Keratinocyte (primary cell): ENCODE results near the gene TMED7. TPM values are rescaled to one million over a fixed set of nuclear protein-coding genes. Genes with fewer than 3 reads are reported as not detected.

ENCODE experiments used
- DNase-seq: peaks from one replicate; pipeline ENCODE4 v3.0.0-alpha.2; 2011; ENCODE audit warnings: low read depth, missing footprints, low spot score
- FAIRE-seq: peaks from 2 replicates; lab custom pipeline; 2011; peaks lifted over from hg19 to GRCh38; lab: Jason Lieb, UNC
- H2AFZ ChIP-seq: 2 replicates; pipeline ENCODE4 v1.6.0; 2012; ENCODE audit warnings: low read length, control low read depth, inconsistent platforms; ENCODE audit not compliant: control insufficient read depth
- H3K27ac ChIP-seq: 2 replicates; pipeline ENCODE4 v1.5.1; 2011; ENCODE audit warnings: low read length; ENCODE audit not compliant: control insufficient read depth, insufficient read depth
- H3K27me3 ChIP-seq: 3 replicates; pipeline ENCODE4 v1.6.0; 2011; ENCODE audit warnings: low read length; ENCODE audit not compliant: control insufficient read depth, insufficient read depth; ENCODE audit errors: extremely low read depth
- H3K36me3 ChIP-seq, 2 experiments: 2 replicates in 1 of 2; 3 replicates in 1 of 2; pipeline ENCODE4 v1.5.1; 2011; ENCODE audit warnings: low read length in 2 of 2, mild to moderate bottlenecking in 1 of 2; ENCODE audit not compliant: control insufficient read depth in 2 of 2, insufficient read depth in 2 of 2; ENCODE audit errors: extremely low read depth in 1 of 2
- H3K4me1 ChIP-seq: 3 replicates; pipeline ENCODE4 v1.5.1; 2011; ENCODE audit warnings: low read length; ENCODE audit not compliant: control insufficient read depth, insufficient read depth; ENCODE audit errors: extremely low read depth
- H3K4me2 ChIP-seq: 3 replicates; pipeline ENCODE4 v1.6.0; 2011; ENCODE audit warnings: low read depth, low read length; ENCODE audit not compliant: control insufficient read depth, insufficient read depth; ENCODE audit errors: extremely low read depth
- H3K4me3 ChIP-seq, 3 experiments: fragments of 200-600 bp in 1 of 3; sonication (generic) in 1 of 3; 2 replicates in 2 of 3; 3 replicates in 1 of 3; pipeline ENCODE4 v1.5.1; 2011 to 2016; ENCODE audit warnings: low read length in 3 of 3, mild to moderate bottlenecking in 3 of 3, control low read depth in 2 of 3, inconsistent platforms in 1 of 3, low read depth in 1 of 3, mixed read lengths in 1 of 3, mixed run types in 1 of 3, moderate library complexity in 1 of 3; ENCODE audit not compliant: control insufficient read depth in 2 of 3, insufficient read depth in 2 of 3; ENCODE audit errors: extremely low read depth in 1 of 3
- H3K79me2 ChIP-seq: 2 replicates; pipeline ENCODE4 v1.6.0; 2012; ENCODE audit warnings: low read length; ENCODE audit not compliant: control insufficient read depth, insufficient read depth
- H3K9ac ChIP-seq: 3 replicates; pipeline ENCODE4 v1.6.0; 2011; ENCODE audit warnings: low read length; ENCODE audit not compliant: control insufficient read depth, insufficient read depth; ENCODE audit errors: extremely low read depth
- H3K9me1 ChIP-seq: 3 replicates; pipeline ENCODE4 v1.6.0; 2011; ENCODE audit warnings: low read length; ENCODE audit not compliant: control insufficient read depth, insufficient read depth; ENCODE audit errors: extremely low read depth
- H3K9me3 ChIP-seq: 2 replicates; pipeline ENCODE4 v1.5.1; 2012; ENCODE audit warnings: low read depth, low read length; ENCODE audit not compliant: control insufficient read depth
- H4K20me1 ChIP-seq: 3 replicates; pipeline ENCODE4 v1.6.0; 2011; ENCODE audit warnings: low read length; ENCODE audit not compliant: control insufficient read depth, insufficient read depth; ENCODE audit errors: extremely low read depth
- CTCF ChIP-seq, 3 experiments: IDR thresholded peaks in 1 of 3; conservative IDR thresholded peaks in 1 of 3; optimal IDR thresholded peaks in 1 of 3; 2 replicates in 2 of 3; 3 replicates in 1 of 3; pipeline versions ENCODE3 to v1.5.1; 2011; ENCODE audit warnings: low read length in 3 of 3, mild to moderate bottlenecking in 3 of 3, moderate library complexity in 2 of 3, control low read depth in 1 of 3, inconsistent platforms in 1 of 3; ENCODE audit not compliant: insufficient read depth in 2 of 3; ENCODE audit errors: extremely low read depth in 1 of 3
- EZH2 ChIP-seq: IDR thresholded peaks from one replicate; pipeline ENCODE4 v1.6.1; 2012; ENCODE audit warnings: inconsistent platforms, mild to moderate bottlenecking, low read length, moderate library complexity
- dilution Hi-C: fragments of 300-500 bp; cut with MboI; formaldehyde crosslinking; loops from one replicate; pipeline ENCODE4 v1.7.0; 2020; ENCODE audit warnings: low sequenced_read_pairs; ENCODE audit not compliant: extremely low pct_ligation_motif_present
- polyA plus RNA-seq, 5 experiments: library from polyadenylated mRNA; depleted of rRNA in 3 of 5; stranded (reverse) in 3 of 5; stranded (forward) in 1 of 5; unstranded in 1 of 5; fragments of >200 nt; gene quantifications; 1 replicate in 1 of 5; 2 replicates in 3 of 5; 3 replicates in 1 of 5; pipeline versions ENCODE4 v1.2.1 to v1.2.3, GENCODE V29; 2011 to 2012; ENCODE audit warnings: missing spikeins in 2 of 5, low read depth in 1 of 5, low replicate concordance in 1 of 5

Gene TMED7
- polyA plus RNA-seq, 1 donor (not counting 4 experiments of a cell fraction or from before 2014, with no cell fraction given): 77.9 TPM

DNA sequence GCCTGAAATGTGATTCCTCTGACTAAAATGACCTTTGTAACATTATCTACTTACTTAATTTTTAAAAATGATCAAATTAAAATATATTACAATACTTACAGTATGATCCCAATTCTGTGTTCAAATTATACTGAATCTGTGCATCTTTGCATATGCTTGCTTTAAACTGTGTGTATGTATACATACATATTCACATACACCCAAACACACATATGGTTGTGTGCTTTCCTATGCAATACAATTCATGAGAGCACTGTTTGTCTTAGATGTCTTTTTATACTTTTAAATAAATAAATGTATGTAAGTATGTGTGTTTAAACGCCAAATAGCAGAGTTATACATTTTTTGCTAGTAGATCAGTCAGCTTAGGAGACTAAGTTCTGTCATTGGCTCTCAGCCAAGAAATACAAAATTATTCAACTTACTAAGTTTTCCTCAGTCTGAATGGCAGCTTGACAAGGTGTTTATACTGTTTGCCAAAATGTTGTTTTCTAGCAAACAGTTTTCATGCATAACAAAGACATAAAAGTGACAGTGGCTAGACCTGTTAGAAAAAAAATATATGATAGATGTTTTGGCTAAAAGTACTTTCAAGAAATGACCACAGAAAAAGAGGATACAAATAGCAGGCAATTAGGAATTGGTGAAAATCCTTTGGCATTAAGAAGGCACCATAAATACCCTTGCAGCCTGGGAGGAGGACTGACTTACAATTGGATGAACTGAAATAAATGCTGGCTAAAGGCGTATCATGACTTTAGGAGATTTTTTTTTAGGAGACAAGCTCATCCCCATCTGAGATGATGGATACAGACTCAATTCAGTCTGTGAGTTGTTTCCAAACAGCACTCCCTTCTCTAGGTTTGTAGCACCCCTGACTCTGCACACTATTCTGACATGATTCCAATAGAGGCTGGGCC is 31.4 kb downstream of the TMED7 start:
- no peak for TF ChIP-seq CTCF (optimal IDR thresholded peaks at IDR 0.05 in 1 of 3, IDR thresholded peaks at IDR 0.05 in 1 of 3, conservative IDR thresholded peaks at IDR 0.05 in 1 of 3; ENCODE audit: extremely low read depth in 1 of 3, insufficient read depth in 2 of 3, low read length in 3 of 3)
- TF ChIP-seq EZH2: no peak
- H3K27me3 ChIP-seq: no peaks in the 10 kb centered on the region
- H3K79me2 ChIP-seq: no peaks in the 10 kb centered on the region
- no peaks in the 10 kb centered on the region for H3K36me3 ChIP-seq
- dilution Hi-C loops: no loop called here
- H3K27ac ChIP-seq: no peak overlapping the region
- no peaks in the 10 kb centered on the region for H4K20me1 ChIP-seq
- no peak overlapping the region for H2AFZ ChIP-seq
- FAIRE-seq: no peak
- H3K4me3 ChIP-seq: no peak overlapping the region
- H3K9me1 ChIP-seq: no peaks in the 10 kb centered on the region
- no peaks in the 10 kb centered on the region for H3K9me3 ChIP-seq
- no peak overlapping the region for H3K4me2 ChIP-seq
- no peak for DNase-seq
- H3K4me1 ChIP-seq: no peaks in the 10 kb centered on the region
- H3K9ac ChIP-seq: no peak overlapping the region

DNA sequence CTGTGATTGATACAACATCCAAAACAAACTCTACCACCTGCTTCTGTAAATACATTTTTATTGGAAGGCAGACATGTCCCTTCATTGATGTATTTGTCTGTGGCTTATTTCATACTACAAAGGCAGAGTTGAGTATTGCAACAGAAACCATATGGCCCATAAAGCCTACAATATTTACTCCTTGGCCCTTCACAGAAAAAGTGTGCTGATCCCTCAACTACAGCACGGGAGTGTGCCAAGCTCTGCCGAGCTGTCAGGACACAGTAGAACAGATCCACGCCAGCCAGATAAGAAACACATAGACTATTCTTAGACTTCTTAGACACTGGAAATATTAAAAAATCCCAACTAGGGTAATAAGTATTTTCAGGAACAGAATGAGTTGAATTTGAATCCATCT is 36.8 kb downstream of the TMED7 start:
- H3K27ac ChIP-seq: no peak overlapping the region

More for the DNA sequence above, 36.8 kb downstream of the TMED7 start:
- Histone ChIP-seq H3K4me3 (no peak overlapping the region), H3K9ac (no peak overlapping the region), H3K36me3 (no peaks in the 10 kb centered on the region), H4K20me1 (no peaks in the 10 kb centered on the region), H3K9me1 (no peaks in the 10 kb centered on the region), H3K9me3 (no peaks in the 10 kb centered on the region), H3K4me2 (no peak overlapping the region), H3K27me3 (no peaks in the 10 kb centered on the region), H3K4me1 (peaks cover 15% of the 10 kb centered on the region), H2AFZ (no peak overlapping the region), H3K79me2 (no peaks in the 10 kb centered on the region)
- FAIRE-seq: no peak
- DNase-seq: no peak
- TF ChIP-seq EZH2: no peak
- TF ChIP-seq CTCF (optimal IDR thresholded peaks at IDR 0.05 in 1 of 3, IDR thresholded peaks at IDR 0.05 in 1 of 3, conservative IDR thresholded peaks at IDR 0.05 in 1 of 3; ENCODE audit: extremely low read depth in 1 of 3, insufficient read depth in 2 of 3, low read length in 3 of 3): no peak
- dilution Hi-C loops: no loop called here
